GM12892 (cell line): Measurements from ENCODE around the gene TMOD4.

Experiments
- POLR2A ChIP-seq: IDR thresholded peaks from 2 replicates; pipeline ENCODE4 v1.6.1; 2011; ENCODE audit warnings: low read depth, low read length, control low read depth
- POLR2AphosphoS5 ChIP-seq: IDR thresholded peaks from 2 replicates; pipeline ENCODE4 v1.6.1; 2011; ENCODE audit warnings: low read depth, low read length, control low read depth

DNA sequence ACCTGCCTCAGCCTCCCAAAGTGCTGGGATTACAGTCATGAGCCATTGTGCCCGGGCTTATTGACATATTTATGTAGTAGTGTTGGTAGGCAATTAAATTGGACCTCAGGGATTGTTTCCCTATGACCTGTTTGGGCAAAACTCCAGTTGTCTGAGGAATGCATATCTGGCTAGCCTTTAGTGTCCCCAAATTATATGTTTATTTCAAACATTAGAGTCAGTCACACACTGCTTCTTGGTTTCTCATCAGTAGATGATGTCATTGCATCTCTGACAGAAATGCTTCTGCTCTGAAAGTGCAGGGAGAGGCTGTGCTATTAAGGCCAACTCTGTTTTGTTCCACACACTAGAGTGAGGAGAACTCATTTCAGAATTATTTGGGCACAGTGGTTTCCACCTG lies 35.0 kb upstream of the TMOD4 start:
- no peak for TF ChIP-seq POLR2AphosphoS5
- TF ChIP-seq POLR2A = no peak
